ENCODE data around the gene PDCD10. TPM values are rescaled to one million over a fixed set of nuclear protein-coding genes. Genes with fewer than 3 reads are reported as not detected.

Gene PDCD10
- total and polyA plus RNA-seq, 2 donors (not counting 3 experiments of a cell fraction or from before 2014, with no cell fraction given): 21.3 to 47.8 TPM

DNA sequence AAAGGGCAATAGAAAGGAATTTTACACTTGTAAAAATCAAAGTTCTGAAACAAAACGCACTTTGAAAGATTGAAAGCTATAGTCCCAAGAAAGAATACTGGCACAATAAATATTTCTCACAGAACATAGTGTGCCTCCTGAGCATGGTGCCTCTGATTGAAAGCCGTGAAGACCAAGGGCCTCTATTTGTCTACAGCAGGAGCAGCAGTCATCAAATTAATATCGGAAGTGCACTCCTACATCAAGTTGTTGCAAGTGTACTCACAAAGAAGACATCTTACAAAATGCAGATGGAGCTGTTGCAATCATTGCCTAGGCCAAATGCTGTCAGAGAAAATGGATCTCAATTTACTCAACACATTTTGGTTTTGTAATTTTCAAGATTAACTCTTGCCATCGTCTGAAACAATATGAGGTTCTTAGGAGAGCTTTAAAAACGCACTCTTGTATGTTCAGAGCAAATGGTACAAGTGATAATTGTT lies 71.7 kb downstream of the PDCD10 start:
- DNase-seq (ENCODE audit: low read depth, low spot score): no peak
- BruUV-seq (replicated peaks): no TSS peak
- no peak for FAIRE-seq
- Histone ChIP-seq H3K27ac (ENCODE audit: insufficient read depth, low read depth, low read length) (no peak overlapping the region), H3K9me1 (replicated peaks; ENCODE audit: control insufficient read depth, extremely low read depth, insufficient read depth, low read length) (no peaks in the 10 kb centered on the region), H4K20me1 (replicated peaks; ENCODE audit: control insufficient read depth, extremely low read depth, insufficient read depth, low read length) (no peaks in the 10 kb centered on the region), H3K9me3 (replicated peaks; ENCODE audit: control insufficient read depth, insufficient read depth, low read length) (no peaks in the 10 kb centered on the region), H3K79me2 (ENCODE audit: control insufficient read depth, insufficient read depth, low read length) (no peaks in the 10 kb centered on the region), H3K36me3 (ENCODE audit: control insufficient read depth in 2 of 2, extremely low read depth in 1 of 2, insufficient read depth in 2 of 2, low read length in 2 of 2) (no peaks in the 10 kb centered on the region), H3K4me2 (ENCODE audit: insufficient read depth, low read length) (no peak overlapping the region), H3K27me3 (ENCODE audit: control insufficient read depth in 2 of 2, insufficient read depth in 2 of 2, low read length in 2 of 2) (no peaks in the 10 kb centered on the region), H3K4me3 (replicated peaks in 1 of 3; ENCODE audit: insufficient read depth in 1 of 3, low read depth in 1 of 3, low read length in 3 of 3) (no peak overlapping the region), H3K9ac (replicated peaks; ENCODE audit: extremely low read depth, insufficient read depth, low read length) (no peak overlapping the region), H3K4me1 (ENCODE audit: control insufficient read depth, extremely low read depth, insufficient read depth, low read length) (no peaks in the 10 kb centered on the region), H2AFZ (ENCODE audit: low read depth, low read length) (no peak overlapping the region)
- dilution Hi-C loops (cut with MboI; ENCODE audit: extremely low pct_ligation_motif_present, low sequenced_read_pairs): no loop called here
- POLR2A ChIA-PET: no interaction called here
- CTCF ChIA-PET: interaction anchor here (1.6 kb wide), 1 partner anchor 22 kb away, joined by 5 read pairs; no protein-coding TSS in a partner anchor
- intact Hi-C loops (cut with micrococcal nuclease): no loop called here
- TF ChIP-seq POLR2A (IDR thresholded peaks at IDR 0.05; ENCODE audit: low read depth, low read length) (no peak), JUN (IDR thresholded peaks at IDR 0.05; ENCODE audit: borderline replicate concordance, insufficient read depth, insufficient read length, low read depth) (no peak), FOS (IDR thresholded peaks at IDR 0.05; ENCODE audit: borderline replicate concordance, insufficient read depth, low read length) (no peak), MYC (IDR thresholded peaks at IDR 0.05; ENCODE audit: low read depth, low read length) (no peak), GATA2 (IDR thresholded peaks at IDR 0.05; ENCODE audit: insufficient read depth, insufficient read length, low read depth, low read length) (no peak), EZH2 (IDR thresholded peaks at IDR 0.05; ENCODE audit: borderline replicate concordance, low read depth, low read length, severe bottlenecking) (no peak), POLR2AphosphoS5 (IDR thresholded peaks at IDR 0.05; ENCODE audit: insufficient read depth, low read depth, low read length) (no peak)
- TF ChIP-seq, protein P1, sequence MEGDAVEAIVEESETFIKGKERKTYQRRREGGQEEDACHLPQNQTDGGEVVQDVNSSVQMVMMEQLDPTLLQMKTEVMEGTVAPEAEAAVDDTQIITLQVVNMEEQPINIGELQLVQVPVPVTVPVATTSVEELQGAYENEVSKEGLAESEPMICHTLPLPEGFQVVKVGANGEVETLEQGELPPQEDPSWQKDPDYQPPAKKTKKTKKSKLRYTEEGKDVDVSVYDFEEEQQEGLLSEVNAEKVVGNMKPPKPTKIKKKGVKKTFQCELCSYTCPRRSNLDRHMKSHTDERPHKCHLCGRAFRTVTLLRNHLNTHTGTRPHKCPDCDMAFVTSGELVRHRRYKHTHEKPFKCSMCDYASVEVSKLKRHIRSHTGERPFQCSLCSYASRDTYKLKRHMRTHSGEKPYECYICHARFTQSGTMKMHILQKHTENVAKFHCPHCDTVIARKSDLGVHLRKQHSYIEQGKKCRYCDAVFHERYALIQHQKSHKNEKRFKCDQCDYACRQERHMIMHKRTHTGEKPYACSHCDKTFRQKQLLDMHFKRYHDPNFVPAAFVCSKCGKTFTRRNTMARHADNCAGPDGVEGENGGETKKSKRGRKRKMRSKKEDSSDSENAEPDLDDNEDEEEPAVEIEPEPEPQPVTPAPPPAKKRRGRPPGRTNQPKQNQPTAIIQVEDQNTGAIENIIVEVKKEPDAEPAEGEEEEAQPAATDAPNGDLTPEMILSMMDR (IDR thresholded peaks at IDR 0.05; ENCODE audit: extremely low read depth in 1 of 2, insufficient read depth in 1 of 2, low read depth in 1 of 2, low read length in 2 of 2): no peak
- TF ChIP-seq, protein P2, sequence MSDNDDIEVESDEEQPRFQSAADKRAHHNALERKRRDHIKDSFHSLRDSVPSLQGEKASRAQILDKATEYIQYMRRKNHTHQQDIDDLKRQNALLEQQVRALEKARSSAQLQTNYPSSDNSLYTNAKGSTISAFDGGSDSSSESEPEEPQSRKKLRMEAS (IDR thresholded peaks at IDR 0.05; ENCODE audit: insufficient read depth, insufficient read length): no peak

All from endothelial cell of umbilical vein (primary cell).